Measurements from ENCODE around the gene ADIPOR2.
A peak's percentile ranks its signal among the peaks of the same experiment; 100 is the strongest.

ADIPOR2 gene, protein sequence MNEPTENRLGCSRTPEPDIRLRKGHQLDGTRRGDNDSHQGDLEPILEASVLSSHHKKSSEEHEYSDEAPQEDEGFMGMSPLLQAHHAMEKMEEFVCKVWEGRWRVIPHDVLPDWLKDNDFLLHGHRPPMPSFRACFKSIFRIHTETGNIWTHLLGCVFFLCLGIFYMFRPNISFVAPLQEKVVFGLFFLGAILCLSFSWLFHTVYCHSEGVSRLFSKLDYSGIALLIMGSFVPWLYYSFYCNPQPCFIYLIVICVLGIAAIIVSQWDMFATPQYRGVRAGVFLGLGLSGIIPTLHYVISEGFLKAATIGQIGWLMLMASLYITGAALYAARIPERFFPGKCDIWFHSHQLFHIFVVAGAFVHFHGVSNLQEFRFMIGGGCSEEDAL

DNA sequence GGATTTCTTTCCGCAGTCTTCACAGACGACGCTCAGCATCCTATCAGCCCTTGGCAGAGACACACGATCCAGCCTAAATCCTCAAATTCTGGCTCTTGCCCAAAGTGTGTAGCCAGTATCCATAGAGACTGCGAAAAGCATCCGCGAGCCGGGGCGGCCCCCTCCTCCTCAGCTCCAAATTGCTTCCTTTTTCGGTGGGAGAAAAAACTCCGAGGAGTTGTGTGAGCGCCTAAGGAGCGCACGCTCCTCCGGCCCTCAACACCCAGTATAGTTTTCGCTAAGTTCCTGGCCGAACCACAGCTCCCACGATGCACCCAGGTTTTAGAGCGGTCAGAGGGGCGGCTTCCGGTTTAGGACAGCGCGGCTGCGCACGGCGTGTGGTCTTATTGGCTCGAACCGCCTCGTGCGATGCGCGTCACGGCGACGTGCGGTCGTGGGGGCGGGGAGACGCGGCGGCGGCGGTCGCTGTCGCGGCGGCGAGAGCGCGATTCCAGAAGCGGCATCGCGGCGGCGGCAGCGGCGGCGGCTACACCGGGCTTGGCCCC, at the start of gene ADIPOR2:
TSS of gene ADIPOR2 (plus strand) at position 493 of the 545 bp plus-strand sequence. CDS start 63,274 bp downstream, outside the sequence.
- peaks cover 7% of the 10 kb centered on the region for H3K36me3 Mint-ChIP-seq (ENCODE audit: low read depth)
- peak within 1 kb of the TSS; percentile 99 for H3K4me3 Mint-ChIP-seq
- peak within 1 kb of the TSS; percentile 98 for H3K27ac Mint-ChIP-seq
- no peaks in the 10 kb centered on the region for H3K9me3 Mint-ChIP-seq
- peaks cover 11% of the 10 kb centered on the region for H3K27me3 Mint-ChIP-seq (ENCODE audit: low read depth)
- peaks cover 32% of the 10 kb centered on the region for H3K4me1 Mint-ChIP-seq (ENCODE audit: low read depth)

DNA sequence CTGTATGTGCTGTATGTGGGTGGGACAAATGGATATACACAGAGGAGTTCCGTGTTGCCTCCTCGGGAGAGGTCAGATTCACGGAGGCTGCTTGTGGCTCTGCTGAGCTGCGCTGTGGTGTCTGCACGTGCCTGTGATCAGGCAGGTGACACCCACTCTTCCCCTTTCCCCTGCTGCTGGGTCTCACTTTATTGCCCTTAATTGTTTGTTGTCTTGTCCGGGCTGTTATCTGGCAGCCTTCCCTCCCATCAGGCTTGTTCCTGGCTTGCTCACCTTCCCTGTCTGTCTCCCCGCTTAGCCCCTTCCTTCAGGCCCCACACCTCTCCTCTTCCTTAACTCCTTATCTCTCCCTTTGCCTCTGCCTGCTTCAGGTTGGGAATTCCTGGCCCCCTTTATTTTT, 48.4 kb upstream of the ADIPOR2 start:
- no peak overlapping the region for H3K27ac Mint-ChIP-seq
- H3K36me3 Mint-ChIP-seq (ENCODE audit: low read depth), result no peaks in the 10 kb centered on the region
- peaks cover 5% of the 10 kb centered on the region for H3K4me1 Mint-ChIP-seq (ENCODE audit: low read depth)
- H3K9me3 Mint-ChIP-seq, result no peaks in the 10 kb centered on the region
- peaks cover 14% of the 10 kb centered on the region for H3K27me3 Mint-ChIP-seq (ENCODE audit: low read depth)
- H3K4me3 Mint-ChIP-seq, result no peak overlapping the region

DNA sequence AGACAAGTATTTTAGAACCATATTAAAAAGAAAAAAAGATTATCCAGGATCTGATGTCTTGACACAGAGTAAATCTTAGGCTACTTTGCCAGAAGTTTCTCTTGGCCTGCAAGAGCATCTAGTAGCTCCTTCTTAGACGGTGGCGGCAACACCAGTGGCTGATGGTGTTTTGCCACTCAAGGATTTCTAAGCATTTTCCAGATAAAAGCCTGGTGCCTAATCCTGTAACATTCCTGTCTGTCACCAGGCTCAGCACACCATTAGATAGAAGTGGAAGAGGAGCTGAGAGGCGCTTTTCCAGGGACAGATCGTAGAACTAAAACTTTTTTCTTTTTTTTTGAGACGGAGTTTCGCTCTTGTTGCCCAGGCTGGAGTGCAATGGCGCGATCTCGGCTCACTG, 47.8 kb upstream of the ADIPOR2 start:
- H3K4me1 Mint-ChIP-seq (ENCODE audit: low read depth), result peaks cover 5% of the 10 kb centered on the region
- H3K9me3 Mint-ChIP-seq, result no peaks in the 10 kb centered on the region
- H3K36me3 Mint-ChIP-seq (ENCODE audit: low read depth), result no peaks in the 10 kb centered on the region
- no peak overlapping the region for H3K4me3 Mint-ChIP-seq
- peaks cover 15% of the 10 kb centered on the region for H3K27me3 Mint-ChIP-seq (ENCODE audit: low read depth)
- H3K27ac Mint-ChIP-seq, result no peak overlapping the region

DNA sequence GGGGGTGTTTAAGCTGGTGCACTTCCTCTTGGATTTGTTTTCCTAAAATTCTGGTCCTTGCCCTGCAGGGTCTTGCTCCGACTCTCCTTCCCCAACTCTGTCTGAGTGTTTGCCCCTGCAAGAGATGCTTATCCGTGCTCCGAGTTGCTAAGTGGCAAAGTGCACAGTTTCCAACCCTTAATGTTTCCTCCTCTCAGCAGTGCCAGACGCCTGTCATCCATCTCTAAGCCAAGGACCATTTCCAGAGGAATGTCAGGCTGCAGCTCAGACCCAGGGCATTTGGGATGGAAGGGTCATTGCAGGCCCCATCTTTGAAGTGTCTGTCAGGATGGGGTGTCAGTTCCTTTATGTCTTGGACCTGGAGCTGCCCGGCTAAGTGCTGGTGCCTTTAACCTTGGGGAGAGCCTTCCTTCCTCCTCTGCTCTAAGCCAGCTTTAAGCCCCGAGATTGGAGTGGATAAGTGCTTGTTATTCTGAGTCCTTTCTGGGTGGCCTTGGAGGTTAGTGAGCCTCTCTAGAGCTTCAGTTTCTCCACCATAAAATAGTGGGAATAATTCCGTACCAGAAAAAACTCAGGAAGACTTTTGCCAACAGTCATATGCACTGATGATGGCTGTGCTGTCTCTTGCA, 46.9 kb upstream of the ADIPOR2 start:
- H3K27ac Mint-ChIP-seq, result no peak overlapping the region
- H3K27me3 Mint-ChIP-seq (ENCODE audit: low read depth), result peaks cover 25% of the 10 kb centered on the region
- H3K9me3 Mint-ChIP-seq, result no peaks in the 10 kb centered on the region
- H3K4me3 Mint-ChIP-seq, result no peak overlapping the region
- H3K4me1 Mint-ChIP-seq (ENCODE audit: low read depth), result peaks cover 5% of the 10 kb centered on the region
- H3K36me3 Mint-ChIP-seq (ENCODE audit: low read depth), result no peaks in the 10 kb centered on the region

DNA sequence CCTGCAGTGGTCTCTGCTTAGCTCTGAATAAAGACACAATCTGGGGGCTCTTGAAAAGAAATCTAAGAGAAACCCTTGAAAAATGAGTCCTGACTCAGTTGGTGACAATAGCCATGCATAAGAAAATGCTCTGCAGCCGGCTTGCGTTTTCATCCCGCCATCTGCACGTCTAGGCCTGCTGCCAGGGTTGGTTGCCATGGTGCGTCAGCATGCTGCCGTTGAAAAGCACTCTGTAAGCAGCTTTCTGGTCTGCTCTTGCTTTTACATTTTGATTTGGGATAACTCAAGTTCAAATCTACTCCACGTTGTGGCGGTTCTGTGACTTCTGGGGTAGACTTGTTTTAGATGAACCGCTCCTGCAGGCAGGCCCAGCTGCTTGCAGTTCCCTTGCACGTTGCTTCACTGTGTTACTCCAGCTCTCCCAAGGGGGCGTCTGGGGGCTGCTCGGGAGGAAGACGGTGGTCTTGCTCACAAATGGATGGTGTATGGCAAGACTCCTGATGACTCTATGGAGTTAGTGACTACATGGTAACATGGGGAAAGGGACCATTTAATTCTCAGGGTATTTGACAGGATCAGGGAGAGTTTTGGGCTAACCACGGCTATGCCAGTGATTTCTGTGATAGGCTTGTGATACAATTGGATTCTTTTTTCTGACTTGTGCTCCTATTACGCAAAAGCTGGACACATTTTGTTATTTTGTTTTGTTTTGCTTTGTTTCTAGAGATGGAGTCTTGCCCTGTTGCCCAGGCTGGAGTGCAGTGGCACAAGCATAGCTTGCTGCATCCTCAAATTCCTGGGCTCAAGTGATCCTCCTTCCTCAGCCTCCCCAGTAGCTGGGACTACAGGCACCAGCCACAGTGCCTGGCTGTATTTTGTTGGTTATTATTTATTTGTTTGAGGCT, 46.1 kb upstream of the ADIPOR2 start:
- H3K9me3 Mint-ChIP-seq, result no peaks in the 10 kb centered on the region
- H3K27me3 Mint-ChIP-seq (ENCODE audit: low read depth), result peaks cover 33% of the 10 kb centered on the region
- no peak overlapping the region for H3K27ac Mint-ChIP-seq
- no peak overlapping the region for H3K4me3 Mint-ChIP-seq
- H3K36me3 Mint-ChIP-seq (ENCODE audit: low read depth), result no peaks in the 10 kb centered on the region
- peaks cover 5% of the 10 kb centered on the region for H3K4me1 Mint-ChIP-seq (ENCODE audit: low read depth)

DNA sequence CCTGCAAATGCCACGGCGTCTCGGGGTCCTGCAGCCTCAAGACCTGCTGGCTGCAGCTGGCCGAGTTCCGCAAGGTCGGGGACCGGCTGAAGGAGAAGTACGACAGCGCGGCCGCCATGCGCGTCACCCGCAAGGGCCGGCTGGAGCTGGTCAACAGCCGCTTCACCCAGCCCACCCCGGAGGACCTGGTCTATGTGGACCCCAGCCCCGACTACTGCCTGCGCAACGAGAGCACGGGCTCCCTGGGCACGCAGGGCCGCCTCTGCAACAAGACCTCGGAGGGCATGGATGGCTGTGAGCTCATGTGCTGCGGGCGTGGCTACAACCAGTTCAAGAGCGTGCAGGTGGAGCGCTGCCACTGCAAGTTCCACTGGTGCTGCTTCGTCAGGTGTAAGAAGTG, 45.1 kb upstream of the ADIPOR2 start:
- Mint-ChIP-seq H3K27ac (no peak overlapping the region), H3K36me3 (ENCODE audit: low read depth) (no peaks in the 10 kb centered on the region), H3K27me3 (ENCODE audit: low read depth) (peaks cover 41% of the 10 kb centered on the region), H3K4me3 (no peak overlapping the region), H3K4me1 (ENCODE audit: low read depth) (peaks cover 5% of the 10 kb centered on the region), H3K9me3 (no peaks in the 10 kb centered on the region)

DNA sequence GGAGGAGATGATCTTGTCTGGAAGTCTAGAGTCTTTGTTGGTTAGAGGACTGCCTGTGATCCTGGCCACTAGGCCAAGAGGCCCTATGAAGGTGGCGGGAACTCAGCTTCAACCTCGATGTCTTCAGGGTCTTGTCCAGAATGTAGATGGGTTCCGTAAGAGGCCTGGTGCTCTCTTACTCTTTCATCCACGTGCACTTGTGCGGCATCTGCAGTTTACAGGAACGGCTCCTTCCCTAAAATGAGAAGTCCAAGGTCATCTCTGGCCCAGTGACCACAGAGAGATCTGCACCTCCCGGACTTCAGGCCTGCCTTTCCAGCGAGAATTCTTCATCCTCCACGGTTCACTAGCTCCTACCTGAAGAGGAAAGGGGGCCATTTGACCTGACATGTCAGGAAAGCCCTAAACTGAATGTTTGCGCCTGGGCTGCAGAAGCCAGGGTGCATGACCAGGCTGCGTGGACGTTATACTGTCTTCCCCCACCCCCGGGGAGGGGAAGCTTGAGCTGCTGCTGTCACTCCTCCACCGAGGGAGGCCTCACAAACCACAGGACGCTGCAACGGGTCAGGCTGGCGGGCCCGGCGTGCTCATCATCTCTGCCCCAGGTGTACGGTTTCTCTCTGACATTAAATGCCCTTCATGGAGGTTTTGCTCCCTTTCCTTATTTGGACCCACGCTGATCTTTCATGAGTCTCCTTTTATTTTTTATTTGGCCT, 44.1 kb upstream of the ADIPOR2 start:
- no peaks in the 10 kb centered on the region for H3K9me3 Mint-ChIP-seq
- peaks cover 5% of the 10 kb centered on the region for H3K4me1 Mint-ChIP-seq (ENCODE audit: low read depth)
- peaks cover 45% of the 10 kb centered on the region for H3K27me3 Mint-ChIP-seq (ENCODE audit: low read depth)
- H3K27ac Mint-ChIP-seq, result no peak overlapping the region
- no peak overlapping the region for H3K4me3 Mint-ChIP-seq
- H3K36me3 Mint-ChIP-seq (ENCODE audit: low read depth), result no peaks in the 10 kb centered on the region

DNA sequence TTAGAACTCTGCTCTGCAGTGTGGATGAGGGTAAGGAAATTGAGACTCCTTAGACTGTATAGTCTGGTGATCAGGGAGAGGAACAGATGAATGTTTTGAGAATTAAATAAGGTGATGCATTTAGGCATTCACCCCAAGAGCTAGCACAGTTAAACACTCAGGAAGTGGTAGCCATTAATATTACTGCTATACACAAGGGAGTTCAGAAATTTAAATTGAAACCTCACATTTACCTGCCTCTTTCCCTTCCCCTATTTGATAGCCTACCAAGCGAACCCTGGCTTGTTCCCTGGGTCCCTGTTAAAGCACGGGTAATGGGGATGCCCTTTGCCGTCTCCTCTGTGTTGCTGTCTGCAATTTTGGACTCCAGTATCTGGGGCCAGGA, 43.6 kb upstream of the ADIPOR2 start:
- Mint-ChIP-seq H3K27ac (no peak overlapping the region), H3K4me1 (ENCODE audit: low read depth) (peaks cover 5% of the 10 kb centered on the region), H3K9me3 (no peaks in the 10 kb centered on the region), H3K27me3 (ENCODE audit: low read depth) (peaks cover 43% of the 10 kb centered on the region), H3K36me3 (ENCODE audit: low read depth) (no peaks in the 10 kb centered on the region), H3K4me3 (no peak overlapping the region)

DNA sequence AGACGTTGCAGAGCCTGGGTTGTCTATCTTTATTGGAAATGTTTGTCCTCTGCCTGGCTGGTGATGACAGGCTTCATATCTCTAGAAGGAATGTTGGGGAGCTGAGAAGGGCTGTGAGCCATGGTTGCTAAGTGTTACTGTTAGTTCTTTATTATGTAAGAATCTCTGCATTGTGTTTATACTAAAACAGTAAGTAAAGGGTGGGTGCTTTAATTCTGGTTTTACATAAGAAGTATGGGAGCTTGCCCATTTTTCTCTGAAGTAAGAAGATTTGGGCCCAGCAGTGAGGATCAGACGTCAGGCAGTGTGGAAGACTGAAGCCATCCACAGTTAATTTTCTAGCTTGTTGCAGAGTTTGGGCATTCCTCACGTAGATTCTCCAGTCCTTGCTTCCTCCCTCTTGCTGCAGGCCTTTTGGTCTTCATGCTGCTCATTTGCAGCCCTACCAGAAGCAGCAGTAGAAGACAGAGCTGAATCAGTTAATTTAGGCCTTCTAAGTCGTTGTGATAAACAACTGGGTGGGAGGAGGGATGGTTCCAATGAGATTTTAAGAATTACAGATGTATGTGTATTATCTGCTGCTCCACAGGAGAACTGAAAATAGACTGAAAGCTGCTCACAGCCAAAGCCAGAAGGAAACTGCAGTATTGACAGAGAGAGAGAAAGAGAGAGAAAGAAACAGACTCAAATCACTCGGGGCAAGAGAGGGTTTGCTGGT, 40.5 kb upstream of the ADIPOR2 start:
- Mint-ChIP-seq H3K27ac (no peak overlapping the region), H3K9me3 (no peaks in the 10 kb centered on the region), H3K4me1 (ENCODE audit: low read depth) (peaks cover 5% of the 10 kb centered on the region), H3K4me3 (no peak overlapping the region), H3K27me3 (ENCODE audit: low read depth) (peaks cover 48% of the 10 kb centered on the region), H3K36me3 (ENCODE audit: low read depth) (no peaks in the 10 kb centered on the region)

DNA sequence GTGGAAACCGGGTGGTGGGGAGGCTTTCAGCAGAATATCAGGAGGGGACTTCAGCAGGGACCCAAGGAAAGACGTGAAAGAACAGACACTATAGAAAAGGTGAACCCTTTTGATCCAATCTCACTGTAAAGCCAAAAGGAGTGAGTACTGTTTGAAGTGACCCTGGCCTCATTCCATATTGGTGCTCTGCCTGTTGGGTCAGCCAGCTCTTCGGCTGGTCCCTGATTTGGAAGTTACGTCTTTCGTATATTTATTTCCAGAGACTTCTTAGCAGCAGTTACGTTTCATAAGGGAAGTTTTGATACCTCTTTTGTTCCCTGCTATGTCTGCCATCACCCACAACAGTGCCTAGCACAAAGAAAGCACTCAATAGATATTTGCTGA, 39.9 kb upstream of the ADIPOR2 start:
- Mint-ChIP-seq H3K27ac (no peak overlapping the region), H3K27me3 (ENCODE audit: low read depth) (peaks cover 51% of the 10 kb centered on the region), H3K9me3 (no peaks in the 10 kb centered on the region), H3K4me1 (ENCODE audit: low read depth) (peaks cover 2% of the 10 kb centered on the region), H3K36me3 (ENCODE audit: low read depth) (no peaks in the 10 kb centered on the region), H3K4me3 (no peak overlapping the region)

DNA sequence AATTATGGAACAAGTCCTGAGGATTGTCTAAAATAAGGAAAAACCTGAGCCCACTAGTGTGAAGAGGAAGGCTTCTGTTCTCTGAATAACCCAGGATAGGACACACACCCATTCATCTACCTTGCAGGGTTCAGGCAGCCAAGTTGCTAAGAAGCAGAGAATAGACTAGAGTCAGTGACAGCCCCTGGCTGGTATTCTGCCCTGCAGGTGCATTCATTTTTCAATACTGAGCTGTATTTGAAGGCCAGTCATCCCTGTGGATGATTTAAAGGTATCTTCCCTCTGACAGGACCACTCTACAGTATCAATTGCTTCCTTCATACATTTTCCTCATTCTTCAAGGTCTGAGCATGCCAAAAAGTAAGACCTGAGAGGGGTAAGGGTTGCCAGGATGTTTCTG, 38.9 kb upstream of the ADIPOR2 start:
- H3K27me3 Mint-ChIP-seq (ENCODE audit: low read depth), result peaks cover 53% of the 10 kb centered on the region
- no peaks in the 10 kb centered on the region for H3K36me3 Mint-ChIP-seq (ENCODE audit: low read depth)
- H3K4me1 Mint-ChIP-seq (ENCODE audit: low read depth), result peaks cover 2% of the 10 kb centered on the region
- H3K9me3 Mint-ChIP-seq, result no peaks in the 10 kb centered on the region
- H3K4me3 Mint-ChIP-seq, result no peak overlapping the region
- no peak overlapping the region for H3K27ac Mint-ChIP-seq

DNA sequence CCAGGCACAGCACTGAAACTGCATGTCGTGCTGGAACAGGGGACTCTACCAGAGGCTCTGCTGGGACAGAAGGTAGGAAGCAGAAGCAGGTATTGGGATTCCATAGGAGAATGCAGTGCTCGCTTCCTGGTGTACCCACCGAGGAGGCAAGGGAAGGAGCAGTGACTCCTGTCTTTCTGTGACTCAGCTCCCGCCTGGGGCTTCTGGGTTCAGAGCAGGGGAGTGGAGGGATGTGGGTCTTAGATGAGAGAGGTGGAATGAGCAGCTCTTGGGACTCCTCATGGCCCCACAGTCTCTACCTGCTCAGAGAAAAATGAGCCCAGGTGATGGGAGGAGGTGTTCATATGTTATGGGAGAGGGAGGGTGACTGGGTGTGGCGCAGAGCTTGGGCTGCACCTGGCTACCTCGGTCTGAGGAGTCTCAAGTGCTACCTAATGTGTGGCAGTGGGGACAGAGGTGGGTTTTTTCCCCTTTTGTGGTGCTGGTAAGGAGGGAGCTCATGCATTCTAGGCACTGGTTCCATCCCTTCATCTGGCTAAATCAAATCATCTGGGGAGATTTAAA, 35.6 kb upstream of the ADIPOR2 start:
- peaks cover 23% of the 10 kb centered on the region for H3K27me3 Mint-ChIP-seq (ENCODE audit: low read depth)
- H3K9me3 Mint-ChIP-seq, result no peaks in the 10 kb centered on the region
- peaks cover 4% of the 10 kb centered on the region for H3K4me1 Mint-ChIP-seq (ENCODE audit: low read depth)
- H3K27ac Mint-ChIP-seq, result no peak overlapping the region
- no peak overlapping the region for H3K4me3 Mint-ChIP-seq
- no peaks in the 10 kb centered on the region for H3K36me3 Mint-ChIP-seq (ENCODE audit: low read depth)

DNA sequence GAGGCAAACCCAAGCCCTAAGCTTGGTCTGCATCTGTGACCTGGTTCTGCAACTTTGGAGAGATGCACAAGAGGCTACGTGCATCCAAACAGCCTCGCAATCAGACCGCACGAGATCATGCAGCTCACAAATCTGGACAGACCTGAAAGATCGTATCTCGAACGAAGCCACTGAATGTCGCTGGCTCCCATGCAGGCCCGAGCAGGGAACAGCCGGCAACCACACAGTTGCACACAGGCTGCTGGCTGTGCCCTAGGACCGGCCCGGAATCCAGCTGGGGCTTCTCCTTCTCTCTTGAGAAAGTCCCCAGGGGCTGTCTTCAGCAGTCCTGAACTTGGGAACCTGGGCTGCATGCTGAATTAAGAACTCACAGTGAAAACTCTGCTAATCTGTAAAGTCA, 34.0 kb upstream of the ADIPOR2 start:
- Mint-ChIP-seq H3K27me3 (ENCODE audit: low read depth) (peaks cover 16% of the 10 kb centered on the region), H3K27ac (no peak overlapping the region), H3K4me3 (no peak overlapping the region), H3K9me3 (no peaks in the 10 kb centered on the region), H3K4me1 (ENCODE audit: low read depth) (peaks cover 7% of the 10 kb centered on the region), H3K36me3 (ENCODE audit: low read depth) (no peaks in the 10 kb centered on the region)
